Uterus (tissue), 2 donors: Measurements from ENCODE around the gene XRN1.

Source experiments
- CTCF ChIP-seq, 4 experiments: fragments of 200-600 bp in 2 of 4; fragments of 450-650 bp in 2 of 4; sonication (generic) in 2 of 4; IDR thresholded peaks; one replicate each; pipeline ENCODE4 v1.5.1; 2016 to 2019; ENCODE audit warnings: antibody characterized with exemption in 4 of 4, mild to moderate bottlenecking in 2 of 4, moderate library complexity in 1 of 4
- POLR2A ChIP-seq, 2 donors: fragments of 450-650 bp; IDR thresholded peaks; one replicate each; pipeline ENCODE4 v1.6.1; 2016; ENCODE audit warnings: antibody characterized with exemption in 2 of 2, mild to moderate bottlenecking in 1 of 2, moderate library complexity in 1 of 2

GRCh38 chr3:142298626-142299025, 149.2 kb downstream of the XRN1 start:
- TF ChIP-seq CTCF (IDR thresholded peaks at IDR 0.05) (no peak), POLR2A (IDR thresholded peaks at IDR 0.05) (no peak)
